ENCODE data around the gene CTDSPL.

Gene CTDSPL

GRCh38 chr3:37907906-37908305 is 46.2 kb downstream of the CTDSPL start:
- H3K27ac Mint-ChIP-seq, result no peak overlapping the region
- peaks cover 27% of the 10 kb centered on the region for H3K4me1 Mint-ChIP-seq (ENCODE audit: low read depth)
- H3K36me3 Mint-ChIP-seq (ENCODE audit: low read depth), result no peaks in the 10 kb centered on the region
- H3K27me3 Mint-ChIP-seq, result no peaks in the 10 kb centered on the region
- peak overlapping the region; percentile 4 for H3K4me3 Mint-ChIP-seq
- H3K9me3 Mint-ChIP-seq, result no peaks in the 10 kb centered on the region

GRCh38 chr3:37909067-37909911 is 47.6 kb downstream of the CTDSPL start:
- Mint-ChIP-seq H3K27ac (no peak overlapping the region), H3K4me3 (no peak overlapping the region), H3K36me3 (ENCODE audit: low read depth) (no peaks in the 10 kb centered on the region), H3K9me3 (no peaks in the 10 kb centered on the region), H3K27me3 (no peaks in the 10 kb centered on the region), H3K4me1 (ENCODE audit: low read depth) (peaks cover 27% of the 10 kb centered on the region)

DNA sequence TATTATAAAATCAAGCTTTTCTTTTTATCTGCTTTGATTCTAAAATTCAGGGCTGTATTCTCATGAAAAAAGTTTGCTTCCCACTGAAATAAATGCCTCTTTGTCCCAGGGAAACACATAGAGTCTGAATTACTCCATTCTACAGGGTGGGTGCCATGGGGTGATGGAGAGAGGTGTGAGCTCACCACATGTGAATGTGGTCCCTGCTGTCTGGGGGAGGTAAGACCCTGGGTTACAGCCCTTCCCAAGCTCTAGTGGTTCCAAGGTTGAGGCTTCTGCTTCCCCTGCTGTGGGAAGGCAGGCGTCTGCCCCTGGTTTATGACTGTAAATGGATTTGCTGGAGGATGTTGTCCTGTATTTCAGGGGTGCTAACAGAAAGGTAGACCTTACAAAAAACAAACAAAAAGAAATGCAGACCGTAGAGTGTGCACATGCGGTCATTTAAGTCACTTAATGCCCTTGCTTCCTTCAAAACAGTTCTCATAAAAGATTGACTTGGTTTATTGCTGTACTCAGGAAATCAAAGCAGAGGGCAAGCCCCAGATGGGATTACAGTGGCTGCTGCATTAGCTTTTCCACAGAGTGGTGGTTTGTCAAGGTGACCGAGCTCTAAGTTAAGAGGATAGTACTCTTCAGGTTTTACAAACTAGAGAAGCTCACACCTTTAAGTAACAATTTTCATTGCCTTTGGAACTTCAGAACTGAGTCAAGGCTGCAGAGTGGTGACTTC is 49.2 kb downstream of the CTDSPL start:
- Mint-ChIP-seq H3K4me1 (ENCODE audit: low read depth) (peaks cover 26% of the 10 kb centered on the region), H3K9me3 (peaks cover 5% of the 10 kb centered on the region), H3K27me3 (no peaks in the 10 kb centered on the region), H3K4me3 (no peak overlapping the region), H3K27ac (no peak overlapping the region), H3K36me3 (ENCODE audit: low read depth) (peaks cover 4% of the 10 kb centered on the region)

- Mint-ChIP-seq H3K27ac (no peak overlapping the region), H3K4me1 (ENCODE audit: low read depth) (peaks cover 13% of the 10 kb centered on the region), H3K9me3 (peaks cover 5% of the 10 kb centered on the region), H3K4me3 (no peak overlapping the region), H3K36me3 (ENCODE audit: low read depth) (peaks cover 4% of the 10 kb centered on the region), H3K27me3 (no peaks in the 10 kb centered on the region)
Measured at GRCh38 chr3:37912052-37912733, 50.5 kb downstream of the CTDSPL start.

DNA sequence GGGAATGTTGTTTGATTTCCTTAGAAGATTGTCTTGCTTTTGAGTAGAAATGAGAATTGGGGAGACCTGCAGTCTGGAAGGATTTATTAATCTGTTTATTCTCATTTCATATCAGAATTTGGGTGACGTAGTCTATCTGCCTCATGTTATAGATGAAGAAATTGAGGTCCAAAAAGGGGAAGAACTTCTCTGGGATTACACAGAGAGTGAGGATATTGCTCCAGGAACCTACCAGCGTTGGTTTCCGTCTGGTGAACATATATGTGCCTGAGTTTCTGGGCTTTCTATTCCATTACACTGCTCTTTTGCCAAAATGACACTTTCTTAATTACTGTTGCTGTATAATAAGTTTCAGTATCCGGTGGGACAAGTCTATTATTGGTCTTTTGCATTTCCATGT is 51.8 kb downstream of the CTDSPL start:
- no peaks in the 10 kb centered on the region for H3K27me3 Mint-ChIP-seq
- no peak overlapping the region for H3K27ac Mint-ChIP-seq
- H3K4me1 Mint-ChIP-seq (ENCODE audit: low read depth), result no peaks in the 10 kb centered on the region
- H3K9me3 Mint-ChIP-seq, result peaks cover 5% of the 10 kb centered on the region
- H3K36me3 Mint-ChIP-seq (ENCODE audit: low read depth), result peaks cover 4% of the 10 kb centered on the region
- H3K4me3 Mint-ChIP-seq, result no peak overlapping the region

- peaks cover 4% of the 10 kb centered on the region for H3K36me3 Mint-ChIP-seq (ENCODE audit: low read depth)
- no peaks in the 10 kb centered on the region for H3K27me3 Mint-ChIP-seq
- no peak overlapping the region for H3K27ac Mint-ChIP-seq
- H3K4me1 Mint-ChIP-seq (ENCODE audit: low read depth), result no peaks in the 10 kb centered on the region
- no peak overlapping the region for H3K4me3 Mint-ChIP-seq
- peaks cover 5% of the 10 kb centered on the region for H3K9me3 Mint-ChIP-seq
Measured at GRCh38 chr3:37916685-37917084, 55.0 kb downstream of the CTDSPL start.

DNA sequence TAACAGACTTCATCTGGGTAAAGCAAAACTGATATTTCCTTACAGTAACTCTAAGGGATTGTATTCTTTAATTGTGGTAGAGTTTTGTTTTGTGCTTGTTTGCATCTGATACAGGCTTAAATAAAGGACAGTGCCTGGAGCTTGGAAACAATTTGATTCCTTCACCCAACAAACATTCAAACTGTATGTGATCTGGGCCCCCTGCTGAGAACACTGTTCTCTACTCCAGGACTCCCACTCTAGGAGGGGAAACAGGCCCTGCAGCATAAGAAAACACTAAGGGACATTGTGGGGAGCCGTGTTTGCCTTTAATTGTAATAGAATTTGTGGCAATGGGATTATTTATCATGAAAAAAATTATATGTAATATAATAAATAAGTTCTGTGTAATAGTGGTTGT is 56.9 kb downstream of the CTDSPL start:
- no peak overlapping the region for H3K4me3 Mint-ChIP-seq
- H3K36me3 Mint-ChIP-seq (ENCODE audit: low read depth), result peaks cover 4% of the 10 kb centered on the region
- no peak overlapping the region for H3K27ac Mint-ChIP-seq
- H3K9me3 Mint-ChIP-seq, result peaks cover 5% of the 10 kb centered on the region
- H3K27me3 Mint-ChIP-seq, result no peaks in the 10 kb centered on the region
- peaks cover 4% of the 10 kb centered on the region for H3K4me1 Mint-ChIP-seq (ENCODE audit: low read depth)

GRCh38 chr3:37920156-37920699 is 58.5 kb downstream of the CTDSPL start:
- Mint-ChIP-seq H3K27me3 (no peaks in the 10 kb centered on the region), H3K36me3 (ENCODE audit: low read depth) (peaks cover 3% of the 10 kb centered on the region), H3K9me3 (peaks cover under 1% of the 10 kb centered on the region), H3K4me3 (no peak overlapping the region), H3K27ac (no peak overlapping the region), H3K4me1 (ENCODE audit: low read depth) (peaks cover 4% of the 10 kb centered on the region)

DNA sequence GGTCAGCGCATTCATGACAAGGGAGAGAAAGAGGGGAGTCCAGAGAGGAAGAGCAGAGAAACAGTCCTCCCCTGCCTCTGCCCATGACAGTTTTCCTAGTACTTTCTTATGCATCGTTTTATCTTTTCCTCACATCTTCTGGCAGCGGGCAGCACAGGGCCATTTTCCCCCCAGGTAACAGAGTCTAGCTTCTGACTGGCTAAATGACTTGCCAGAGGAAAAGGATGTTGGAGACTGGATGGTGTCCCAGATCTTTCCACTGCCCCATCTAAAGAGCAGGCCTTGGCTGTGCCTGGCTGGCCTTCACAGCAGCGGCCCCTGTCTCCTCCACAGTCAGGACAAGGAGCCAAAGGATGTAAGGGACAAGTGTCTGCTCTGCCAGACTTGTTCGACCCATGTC is 59.3 kb downstream of the CTDSPL start:
- no peaks in the 10 kb centered on the region for H3K27me3 Mint-ChIP-seq
- H3K36me3 Mint-ChIP-seq (ENCODE audit: low read depth), result no peaks in the 10 kb centered on the region
- no peaks in the 10 kb centered on the region for H3K9me3 Mint-ChIP-seq
- H3K4me3 Mint-ChIP-seq, result no peak overlapping the region
- H3K4me1 Mint-ChIP-seq (ENCODE audit: low read depth), result peaks cover 4% of the 10 kb centered on the region
- H3K27ac Mint-ChIP-seq, result no peak overlapping the region

GRCh38 chr3:37922721-37923568 is 61.3 kb downstream of the CTDSPL start:
- H3K27ac Mint-ChIP-seq, result no peak overlapping the region

DNA sequence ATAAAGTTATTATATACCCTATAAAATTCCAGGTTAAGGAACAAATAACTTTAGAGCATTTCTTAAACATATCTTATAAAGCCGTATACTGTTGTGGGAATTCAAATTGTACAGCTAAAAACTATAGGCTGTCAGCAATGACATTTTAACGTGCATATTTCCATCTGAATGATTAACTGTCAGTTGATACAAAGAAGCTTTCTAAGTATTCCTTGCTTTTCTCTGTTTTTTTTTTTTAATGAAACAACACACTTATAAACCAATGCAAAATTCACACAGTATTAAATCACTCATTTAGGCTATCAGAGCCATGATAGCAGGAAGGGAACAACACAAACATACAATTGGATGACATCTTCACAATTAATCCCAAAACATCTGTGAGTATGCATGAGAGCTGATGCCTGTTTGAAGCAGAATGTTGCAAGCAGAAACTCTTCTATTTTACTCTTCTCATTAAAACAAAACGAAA is 61.9 kb downstream of the CTDSPL start:
- Mint-ChIP-seq H3K36me3 (ENCODE audit: low read depth) (no peaks in the 10 kb centered on the region), H3K9me3 (no peaks in the 10 kb centered on the region), H3K4me1 (ENCODE audit: low read depth) (peaks cover 4% of the 10 kb centered on the region), H3K27me3 (no peaks in the 10 kb centered on the region), H3K4me3 (no peak overlapping the region), H3K27ac (no peak overlapping the region)

More at GRCh38 chr3:37922721-37923568, 61.3 kb downstream of the CTDSPL start:
- H3K4me1 Mint-ChIP-seq (ENCODE audit: low read depth), result peaks cover 4% of the 10 kb centered on the region
- H3K36me3 Mint-ChIP-seq (ENCODE audit: low read depth), result no peaks in the 10 kb centered on the region
- H3K9me3 Mint-ChIP-seq, result no peaks in the 10 kb centered on the region
- no peaks in the 10 kb centered on the region for H3K27me3 Mint-ChIP-seq
- no peak overlapping the region for H3K4me3 Mint-ChIP-seq

GRCh38 chr3:37924453-37924852 is 62.8 kb downstream of the CTDSPL start:
- Mint-ChIP-seq H3K27ac (no peak overlapping the region), H3K9me3 (peaks cover 2% of the 10 kb centered on the region), H3K4me1 (ENCODE audit: low read depth) (peaks cover 4% of the 10 kb centered on the region), H3K4me3 (no peak overlapping the region), H3K27me3 (no peaks in the 10 kb centered on the region), H3K36me3 (ENCODE audit: low read depth) (no peaks in the 10 kb centered on the region)

DNA sequence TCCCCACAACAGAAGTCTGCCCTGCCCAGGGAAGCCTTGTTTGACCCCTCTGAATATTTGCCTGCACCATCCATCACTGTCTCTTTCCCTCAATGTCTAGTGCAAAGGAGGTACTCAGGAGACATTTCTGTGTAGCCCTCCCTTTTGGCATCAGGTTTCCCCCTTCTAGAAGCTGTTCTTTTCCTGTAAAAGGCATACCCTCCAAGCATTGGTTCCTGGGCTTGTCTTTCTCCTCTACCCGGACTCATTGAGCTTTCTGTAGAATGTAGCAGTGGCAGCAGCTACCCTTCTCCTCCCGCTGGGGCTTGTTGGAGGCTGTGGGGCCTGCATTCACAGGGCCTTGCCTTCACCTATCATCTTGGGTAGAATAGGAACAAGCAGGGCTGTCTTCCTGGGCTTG is 63.5 kb downstream of the CTDSPL start:
- Mint-ChIP-seq H3K4me3 (no peak overlapping the region), H3K9me3 (peaks cover 4% of the 10 kb centered on the region), H3K4me1 (ENCODE audit: low read depth) (peaks cover 4% of the 10 kb centered on the region), H3K36me3 (ENCODE audit: low read depth) (no peaks in the 10 kb centered on the region), H3K27me3 (no peaks in the 10 kb centered on the region), H3K27ac (no peak overlapping the region)

DNA sequence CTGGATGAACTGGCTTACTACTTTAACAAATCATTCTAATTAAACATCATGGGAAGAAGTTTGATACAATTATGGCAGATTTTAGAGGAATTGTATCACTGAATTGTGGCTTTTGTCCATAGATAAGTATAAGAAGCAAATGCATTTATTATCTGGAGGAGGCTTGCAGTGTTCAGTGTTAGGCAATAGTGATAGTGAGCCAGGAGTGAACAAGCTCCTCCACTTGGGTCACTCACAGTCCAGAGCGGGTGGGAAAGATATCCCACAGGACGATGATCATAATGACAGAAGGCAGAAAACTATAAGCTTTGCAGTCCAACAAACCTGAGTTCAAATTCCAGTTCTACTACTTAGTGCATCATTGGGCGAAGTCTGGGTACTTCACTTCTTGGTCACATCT is 64.9 kb downstream of the CTDSPL start:
- peaks cover 4% of the 10 kb centered on the region for H3K9me3 Mint-ChIP-seq
- no peaks in the 10 kb centered on the region for H3K36me3 Mint-ChIP-seq (ENCODE audit: low read depth)
- H3K4me3 Mint-ChIP-seq, result no peak overlapping the region
- H3K27me3 Mint-ChIP-seq, result no peaks in the 10 kb centered on the region
- H3K27ac Mint-ChIP-seq, result no peak overlapping the region
- H3K4me1 Mint-ChIP-seq (ENCODE audit: low read depth), result peaks cover 4% of the 10 kb centered on the region
